ENCODE results near the gene ZNF639. TPM values are rescaled to one million over a fixed set of nuclear protein-coding genes. Genes with fewer than 3 reads are reported as not detected.

ZNF639 gene, protein sequence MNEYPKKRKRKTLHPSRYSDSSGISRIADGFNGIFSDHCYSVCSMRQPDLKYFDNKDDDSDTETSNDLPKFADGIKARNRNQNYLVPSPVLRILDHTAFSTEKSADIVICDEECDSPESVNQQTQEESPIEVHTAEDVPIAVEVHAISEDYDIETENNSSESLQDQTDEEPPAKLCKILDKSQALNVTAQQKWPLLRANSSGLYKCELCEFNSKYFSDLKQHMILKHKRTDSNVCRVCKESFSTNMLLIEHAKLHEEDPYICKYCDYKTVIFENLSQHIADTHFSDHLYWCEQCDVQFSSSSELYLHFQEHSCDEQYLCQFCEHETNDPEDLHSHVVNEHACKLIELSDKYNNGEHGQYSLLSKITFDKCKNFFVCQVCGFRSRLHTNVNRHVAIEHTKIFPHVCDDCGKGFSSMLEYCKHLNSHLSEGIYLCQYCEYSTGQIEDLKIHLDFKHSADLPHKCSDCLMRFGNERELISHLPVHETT
- 18.2 to 21.3 TPM (median 21.0 TPM) in 5 replicates for total RNA-seq (2022; extraction: Qiagen RNA extraction)

DNA sequence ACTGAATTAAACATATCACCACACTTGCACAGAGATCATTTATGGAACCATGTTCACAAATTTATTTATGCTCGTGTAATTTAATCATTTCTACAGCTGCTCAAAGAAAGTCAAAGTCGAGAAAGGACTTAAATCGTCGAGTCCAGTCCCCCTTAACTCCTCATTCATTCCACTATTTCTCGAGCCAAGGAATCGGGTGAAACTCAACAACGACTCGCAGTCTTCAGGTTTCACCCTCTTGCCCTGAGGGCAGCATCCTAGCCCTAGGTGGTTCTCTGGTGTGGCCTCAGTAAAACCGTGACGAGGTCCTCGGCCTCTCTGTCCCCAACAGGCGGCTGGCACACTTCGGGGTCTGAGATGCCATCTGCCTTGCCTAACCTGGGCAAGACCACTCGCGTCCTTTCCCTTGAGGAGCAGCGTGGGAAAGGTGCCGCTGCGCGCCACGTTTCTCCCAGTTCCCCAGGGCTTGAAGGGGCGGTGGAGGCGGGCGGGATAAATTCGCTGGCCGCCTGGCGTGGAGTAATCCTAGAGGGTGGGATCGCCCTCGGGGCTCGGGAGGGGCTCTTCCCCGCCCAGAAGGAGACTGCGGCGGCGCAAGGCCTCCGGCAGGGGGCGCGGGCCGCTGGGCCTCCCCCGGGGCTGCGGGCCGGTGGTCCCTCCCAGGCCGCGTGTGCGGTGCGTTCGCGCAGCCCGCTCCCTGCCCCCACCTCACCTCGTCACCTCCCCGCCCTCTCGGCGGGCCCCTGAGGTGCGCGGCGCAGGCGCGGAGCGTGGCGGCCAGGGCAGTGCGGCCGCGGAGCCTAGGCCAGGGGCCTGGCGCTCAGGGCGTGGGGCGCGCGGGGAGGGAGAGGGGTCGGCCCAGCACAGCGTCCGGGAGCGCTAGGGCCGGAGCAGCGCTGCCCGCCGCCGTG lies at the start of gene ZNF639:
Gene ZNF639 (plus strand): TSS at position 746 of the 911 bp plus-strand sequence. CDS start 5,263 bp downstream, outside the sequence.

DNA sequence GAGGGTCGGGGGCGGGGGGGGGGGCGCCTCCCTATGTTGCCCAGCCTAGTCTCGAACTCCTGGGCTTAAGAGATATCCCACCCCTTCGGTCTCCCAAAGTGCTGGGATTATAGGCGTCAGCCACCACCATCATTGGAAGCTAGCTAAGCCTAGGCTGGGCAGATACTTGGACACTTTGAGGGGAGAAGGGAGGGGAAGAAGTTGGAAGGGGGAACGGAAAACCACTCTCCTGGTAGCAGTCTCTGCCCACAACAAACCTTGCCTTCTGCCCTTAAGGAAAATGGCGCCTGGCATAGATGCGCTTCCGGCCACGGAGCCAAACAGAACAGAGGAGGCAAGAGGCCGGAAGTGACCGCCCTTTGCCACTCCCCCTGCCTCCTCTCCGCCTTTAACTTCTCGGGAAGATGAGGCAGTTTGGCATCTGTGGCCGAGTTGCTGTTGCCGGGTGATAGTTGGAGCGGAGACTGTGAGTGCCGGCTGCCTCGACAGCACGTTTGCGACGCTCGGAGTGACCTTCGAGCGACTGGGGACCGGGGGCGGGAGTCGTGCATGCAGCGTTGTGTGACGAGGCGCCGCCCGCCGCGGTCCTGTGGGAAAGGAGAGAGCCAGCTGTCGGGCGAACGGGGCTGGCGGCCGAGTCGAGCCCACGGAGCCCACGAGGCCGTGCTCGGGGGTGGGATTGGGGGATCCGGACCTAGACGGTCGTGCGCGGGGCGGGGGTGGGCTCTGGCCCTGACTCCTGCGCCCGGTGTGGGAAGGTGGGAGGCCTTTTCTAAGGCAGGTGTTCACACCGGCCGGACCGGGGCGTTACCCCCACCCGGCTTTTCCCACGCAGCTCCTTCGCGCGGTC lies 24.7 kb downstream of the ZNF639 start, which contains the start of gene MFN1:
Gene MFN1 (plus strand): TSS at position 365 of the 850 bp plus-strand sequence. CDS start 1,143 bp downstream, outside the sequence.

Other genes with a start within 250 kb of the ZNF639 start
- 4.5 to 7.1 TPM (median 6.8 TPM) in 5 replicates for gene PIK3CA, start 174.7 kb upstream of the ZNF639 start, total RNA-seq (2022; extraction: Qiagen RNA extraction)
- gene KCNMB3, start 71.9 kb upstream of the ZNF639 start, total RNA-seq (2022; extraction: Qiagen RNA extraction) = 0.97 to 1.6 TPM (median 1.1 TPM) in 5 replicates
- 16.1 to 21.6 TPM (median 19.2 TPM) in 5 replicates for gene MFN1, start 24.7 kb downstream of the ZNF639 start, total RNA-seq (2022; extraction: Qiagen RNA extraction)
- 12.4 to 17.2 TPM (median 16.2 TPM) in 5 replicates for gene GNB4, start 128.4 kb downstream of the ZNF639 start, total RNA-seq (2022; extraction: Qiagen RNA extraction)
- 48.3 to 72.6 TPM (median 50.6 TPM) in 5 replicates for gene ACTL6A, start 239.9 kb downstream of the ZNF639 start, total RNA-seq (2022; extraction: Qiagen RNA extraction)

All from A549 treated with AZD2906 at 1 μM for 4 hours (cell line).